Hepatocyte (in vitro differentiated cells): Measurements from ENCODE around the gene SEMA5A. TPM values are rescaled to one million over a fixed set of nuclear protein-coding genes. Genes with fewer than 3 reads are reported as not detected.
A peak's percentile ranks its signal among the peaks of the same experiment; 100 is the strongest.

Source experiments
- DNase-seq: peaks from one replicate; pipeline ENCODE4 v3.0.0-alpha.2; 2016; ENCODE audit warnings: low spot score
- H2AFZ ChIP-seq: fragments of 200-600 bp; sonication (generic); 2 replicates; pipeline ENCODE4 v1.6.0; 2016; ENCODE audit warnings: antibody characterized with exemption, mild to moderate bottlenecking
- H3K27ac ChIP-seq: fragments of 200-600 bp; sonication (generic); 2 replicates; pipeline ENCODE4 v1.5.1; 2016; ENCODE audit warnings: mild to moderate bottlenecking
- H3K27me3 ChIP-seq: fragments of 200-600 bp; sonication (generic); 2 replicates; pipeline ENCODE4 v1.6.1; 2016
- H3K36me3 ChIP-seq: fragments of 200-600 bp; sonication (generic); replicated peaks from 2 replicates; pipeline ENCODE4 v1.5.1; 2016; ENCODE audit warnings: low read depth; ENCODE audit not compliant: insufficient read depth
- H3K4me1 ChIP-seq: fragments of 200-600 bp; sonication (generic); 2 replicates; pipeline ENCODE4 v1.5.1; 2016; ENCODE audit warnings: mild to moderate bottlenecking, moderate library complexity; ENCODE audit not compliant: insufficient read depth
- H3K4me2 ChIP-seq: fragments of 200-600 bp; sonication (generic); 2 replicates; pipeline ENCODE4 v1.6.0; 2016
- H3K4me3 ChIP-seq: fragments of 200-600 bp; sonication (generic); 2 replicates; pipeline ENCODE4 v1.5.1; 2016; ENCODE audit warnings: mild to moderate bottlenecking
- H3K79me2 ChIP-seq: fragments of 200-600 bp; sonication (generic); 2 replicates; pipeline ENCODE4 v1.6.0; 2017; ENCODE audit warnings: mild to moderate bottlenecking
- H3K9me2 ChIP-seq: fragments of 200-600 bp; sonication (generic); replicated peaks from 2 replicates; pipeline ENCODE4 v1.6.0; 2017; ENCODE audit warnings: mild to moderate bottlenecking; ENCODE audit not compliant: insufficient read depth
- H3K9me3 ChIP-seq: fragments of 200-600 bp; sonication (generic); 2 replicates; pipeline ENCODE4 v1.5.1; 2016; ENCODE audit warnings: low read depth, mild to moderate bottlenecking
- H4K20me1 ChIP-seq: fragments of 200-600 bp; sonication (generic); 2 replicates; pipeline ENCODE4 v1.6.0; 2016; ENCODE audit warnings: mild to moderate bottlenecking; ENCODE audit not compliant: insufficient read depth, poor library complexity, severe bottlenecking
- CTCF ChIP-seq: fragments of 200-600 bp; sonication (generic); IDR thresholded peaks from 2 replicates; pipeline ENCODE4 v1.5.1; 2016; ENCODE audit warnings: antibody characterized with exemption, mild to moderate bottlenecking; ENCODE audit not compliant: poor library complexity
- EZH2 ChIP-seq: fragments of 200-600 bp; sonication (generic); IDR thresholded peaks from 2 replicates; pipeline ENCODE4 v1.6.1; 2016; ENCODE audit warnings: antibody characterized with exemption, mild to moderate bottlenecking, borderline replicate concordance
- EZH2phosphoT487 ChIP-seq: fragments of 200-600 bp; sonication (generic); IDR thresholded peaks from one replicate; pipeline ENCODE4 v1.6.1; 2018; ENCODE audit warnings: antibody characterized with exemption, mild to moderate bottlenecking, low read depth, moderate library complexity; ENCODE audit not compliant: unreplicated experiment, severe bottlenecking
- WGBS: methylation state at CpG from one replicate; pipeline ENCODE4 v1.1.6; 2016; ENCODE audit warnings: low lambda C conversion rate; ENCODE audit errors: missing lambda C conversion rate; 5-methylcytosine and 5-hydroxymethylcytosine counted together
- polyA plus RNA-seq: library from polyadenylated mRNA; unstranded; fragments of >200 nt; fragmentation: Nextera tagmentation; extraction: Ambion mirVana; gene quantifications from 2 replicates; pipeline ENCODE4 v1.2.1, GENCODE V29; 2016
- total RNA-seq: library from RNA; depleted of rRNA; stranded (reverse); fragments of >200 nt; gene quantifications from 2 replicates; pipeline ENCODE4 v1.2.3, GENCODE V29; 2014

SEMA5A gene
- total and polyA plus RNA-seq, 2 experiments from 2014 or later: 10.7 to 21.7 TPM

GRCh38 chr5:9212605-9213004 is 333.3 kb downstream of the SEMA5A start:
- H4K20me1 ChIP-seq: no peaks in the 10 kb centered on the region
- no peak overlapping the region for H2AFZ ChIP-seq
- H3K79me2 ChIP-seq: no peaks in the 10 kb centered on the region
- no peaks in the 10 kb centered on the region for H3K9me3 ChIP-seq
- H3K4me1 ChIP-seq: no peaks in the 10 kb centered on the region
- no peak overlapping the region for H3K27ac ChIP-seq
- H3K36me3 ChIP-seq: no peaks in the 10 kb centered on the region
- 75% methylated on average over 1 of the region's 1 CpG for WGBS
- no peaks in the 10 kb centered on the region for H3K9me2 ChIP-seq
- H3K27me3 ChIP-seq: no peaks in the 10 kb centered on the region
- DNase-seq: no peak
- no peak overlapping the region for H3K4me3 ChIP-seq
- no peak overlapping the region for H3K4me2 ChIP-seq
- TF ChIP-seq EZH2phosphoT487 (no peak), CTCF (no peak), EZH2 (no peak)

GRCh38 chr5:9209846-9210492 is 335.9 kb downstream of the SEMA5A start:
- no peak for DNase-seq
- no peaks in the 10 kb centered on the region for H3K9me3 ChIP-seq
- H3K4me1 ChIP-seq: no peaks in the 10 kb centered on the region
- H3K9me2 ChIP-seq: no peaks in the 10 kb centered on the region
- 74% methylated on average over 3 of the region's 3 CpGs for WGBS
- no peak overlapping the region for H3K27ac ChIP-seq
- H3K27me3 ChIP-seq: no peaks in the 10 kb centered on the region
- no peaks in the 10 kb centered on the region for H3K36me3 ChIP-seq
- no peak overlapping the region for H2AFZ ChIP-seq
- TF ChIP-seq EZH2phosphoT487 (no peak), EZH2 (no peak), CTCF (no peak)
- no peak overlapping the region for H3K4me2 ChIP-seq
- no peaks in the 10 kb centered on the region for H4K20me1 ChIP-seq
- H3K4me3 ChIP-seq: no peak overlapping the region
- H3K79me2 ChIP-seq: no peaks in the 10 kb centered on the region

- H3K9me3 ChIP-seq: no peaks in the 10 kb centered on the region
- peak; percentile 68 for DNase-seq
- H3K27ac ChIP-seq: no peak overlapping the region
- H3K4me1 ChIP-seq: no peaks in the 10 kb centered on the region
- H3K4me2 ChIP-seq: no peak overlapping the region
- H4K20me1 ChIP-seq: no peaks in the 10 kb centered on the region
- WGBS: 57% methylated on average over 5 of the region's 5 CpGs
- no peaks in the 10 kb centered on the region for H3K9me2 ChIP-seq
- no peaks in the 10 kb centered on the region for H3K27me3 ChIP-seq
- H3K4me3 ChIP-seq: no peak overlapping the region
- H3K79me2 ChIP-seq: no peaks in the 10 kb centered on the region
- peak; percentile 72 for TF ChIP-seq CTCF
- TF ChIP-seq EZH2: no peak
- no peak for TF ChIP-seq EZH2phosphoT487
- no peaks in the 10 kb centered on the region for H3K36me3 ChIP-seq
- no peak overlapping the region for H2AFZ ChIP-seq
Measured at GRCh38 chr5:9207817-9208418, 338.0 kb downstream of the SEMA5A start.
